Testis (tissue), 2 donors: ENCODE measurements around the gene ERO1A.

ENCODE experiments used
- CTCF ChIP-seq, 3 experiments: fragments of 450-650 bp in 2 of 3; fragments of 200-600 bp in 1 of 3; sonication (generic) in 1 of 3; IDR thresholded peaks; one replicate each; pipeline ENCODE4 v1.5.1; 2016 to 2019; ENCODE audit warnings: antibody characterized with exemption in 3 of 3, mild to moderate bottlenecking in 2 of 3, moderate library complexity in 1 of 3
- POLR2A ChIP-seq: fragments of 450-650 bp; IDR thresholded peaks from one replicate; pipeline ENCODE4 v1.6.1; 2017; ENCODE audit warnings: antibody characterized with exemption, mild to moderate bottlenecking, moderate library complexity

DNA sequence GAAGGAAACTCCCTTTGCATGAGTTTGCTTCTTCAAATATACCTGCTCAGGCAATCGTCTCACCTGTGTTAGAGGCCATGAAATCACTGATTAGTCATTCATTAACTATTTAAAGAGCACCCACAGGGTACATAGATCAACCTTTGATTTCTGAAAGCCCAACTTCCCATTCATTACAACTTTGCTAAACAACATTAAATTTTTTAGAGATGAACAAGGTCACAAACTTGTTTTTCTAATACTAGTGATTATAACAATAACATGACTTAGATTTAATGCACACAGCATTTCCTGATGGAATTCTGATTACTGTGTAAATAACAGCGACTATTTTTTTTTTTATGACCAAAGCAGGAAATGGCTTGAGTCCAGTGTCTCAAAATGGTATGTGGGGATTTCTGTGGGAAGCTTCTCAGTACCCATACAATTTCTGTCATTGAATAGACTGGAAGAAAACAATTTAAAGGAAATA, 5.4 kb upstream of the ERO1A start:
- TF ChIP-seq CTCF (IDR thresholded peaks at IDR 0.05): no peak
- no peak for TF ChIP-seq POLR2A
